Umbilical cord (tissue), 2 donors: ENCODE measurements around the gene LHCGR. TPM values are rescaled to one million over a fixed set of nuclear protein-coding genes. Genes with fewer than 3 reads are reported as not detected.
"Not testable (repeated sequence)": the region's sequence is repeated elsewhere in the genome, so short reads cannot be mapped to it uniquely, and the experiment has no call there.

ENCODE experiments used
- DNase-seq: peaks from one replicate; pipeline ENCODE4 v3.0.0-alpha.2; 2015; ENCODE audit warnings: low spot score
- total RNA-seq: library from RNA; depleted of rRNA; stranded (reverse); fragments of >200 nt; gene quantifications from one replicate; pipeline ENCODE4 v1.2.3, GENCODE V29; 2014; ENCODE audit warnings: low replicate concordance; ENCODE audit not compliant: insufficient read depth

Gene LHCGR
- total RNA-seq, 1 donor from 2014 or later, result 2.6 TPM

DNA sequence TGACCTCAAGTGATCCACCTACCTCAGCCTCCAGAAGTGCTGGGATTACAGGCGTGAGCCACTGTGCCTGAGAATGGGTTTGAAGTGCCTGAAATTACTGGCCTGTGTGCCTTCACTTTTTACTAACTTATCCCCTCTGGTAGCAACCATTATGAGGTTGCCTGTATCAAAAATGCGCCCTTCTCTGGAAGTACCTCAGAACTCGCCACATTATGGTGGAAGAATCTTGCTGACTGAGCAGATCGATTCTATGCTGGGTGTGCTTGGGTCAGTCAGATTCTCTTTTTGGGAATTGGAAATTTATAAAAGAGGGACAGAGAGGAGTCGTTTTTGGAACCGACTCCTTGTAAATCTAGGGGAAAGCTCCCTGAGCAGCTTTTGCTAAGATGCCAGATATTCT is 8.2 kb downstream of the LHCGR start:
- no peak for DNase-seq

GRCh38 chr2:48739236-48739635 is 16.3 kb downstream of the LHCGR start:
- not testable (repeated sequence) for DNase-seq

DNA sequence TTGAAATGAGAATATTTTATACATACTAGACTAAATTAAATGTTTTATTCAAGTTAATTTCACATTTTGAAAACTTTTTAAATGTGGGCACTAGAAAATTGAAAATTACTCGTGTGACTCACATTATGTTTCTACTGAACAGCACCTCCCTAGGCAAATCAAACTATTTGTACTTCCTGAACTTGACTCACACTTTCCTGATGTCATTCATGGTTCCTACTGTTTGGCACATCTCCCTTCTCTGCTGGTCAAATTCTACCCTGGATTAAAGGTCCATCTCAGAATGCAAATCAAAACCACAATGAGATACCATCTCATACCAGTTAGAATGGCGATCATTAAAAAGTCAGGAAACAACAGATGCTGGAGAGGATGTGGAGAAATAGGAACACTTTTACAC is 16.7 kb downstream of the LHCGR start:
- no peak for DNase-seq

GRCh38 chr2:48736251-48736650 is 19.3 kb downstream of the LHCGR start:
- no peak for DNase-seq

DNA sequence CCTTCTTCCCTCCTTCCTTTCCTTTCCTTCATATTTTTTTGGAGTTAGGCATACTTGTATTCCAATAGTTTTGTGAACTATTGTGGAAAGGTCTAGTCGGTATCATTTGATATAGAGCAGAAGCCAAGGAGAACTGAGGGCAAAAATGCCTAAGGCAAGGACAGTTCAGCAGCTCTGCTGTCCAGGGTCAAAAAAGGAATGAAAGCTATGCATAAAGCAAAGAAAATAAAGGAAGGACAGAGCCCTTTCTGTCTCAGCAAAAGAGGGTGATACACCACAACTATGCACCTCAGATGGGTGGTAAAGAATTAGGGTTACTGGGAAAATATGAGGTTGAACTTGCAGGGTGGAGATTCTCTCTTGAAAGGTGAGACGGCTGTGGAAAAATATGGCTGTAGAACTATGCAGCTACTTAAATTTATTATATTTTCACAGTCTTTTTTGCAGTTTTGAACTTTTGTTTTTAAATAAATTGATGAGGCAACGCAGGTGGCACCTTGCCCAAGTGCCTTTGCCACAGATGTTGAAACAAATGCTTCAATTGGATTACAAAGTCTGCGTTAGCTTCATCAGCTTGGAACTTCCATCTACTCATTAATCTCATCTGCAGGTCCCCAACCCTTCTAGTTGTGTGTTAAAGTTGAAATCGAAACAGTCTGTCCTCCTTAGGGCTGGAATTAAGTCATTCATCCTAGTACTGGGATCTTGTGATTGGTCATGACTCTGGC is 20.8 kb downstream of the LHCGR start:
- DNase-seq, result no peak

DNA sequence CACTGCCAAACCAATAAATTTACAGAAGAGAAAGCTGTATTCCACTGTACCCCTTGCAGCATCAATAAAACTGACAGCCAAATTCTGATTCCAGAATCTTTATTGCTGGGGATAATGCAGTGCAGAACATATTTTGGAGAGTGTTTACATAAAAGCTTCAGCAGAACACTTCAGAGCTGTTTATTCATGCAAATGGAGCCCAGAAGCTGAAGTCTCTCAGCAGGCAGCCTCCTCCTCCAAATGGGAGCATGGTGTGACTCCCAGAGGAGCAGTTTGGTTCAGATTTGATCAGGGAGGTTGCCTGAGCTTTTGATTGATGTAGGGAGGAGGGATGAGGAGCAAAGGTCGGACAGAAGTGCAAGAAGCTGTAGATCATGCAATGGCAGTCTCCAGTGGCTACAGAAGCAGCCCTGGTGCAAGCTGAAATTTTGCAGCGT is 22.4 kb downstream of the LHCGR start:
- DNase-seq, result no peak

DNA sequence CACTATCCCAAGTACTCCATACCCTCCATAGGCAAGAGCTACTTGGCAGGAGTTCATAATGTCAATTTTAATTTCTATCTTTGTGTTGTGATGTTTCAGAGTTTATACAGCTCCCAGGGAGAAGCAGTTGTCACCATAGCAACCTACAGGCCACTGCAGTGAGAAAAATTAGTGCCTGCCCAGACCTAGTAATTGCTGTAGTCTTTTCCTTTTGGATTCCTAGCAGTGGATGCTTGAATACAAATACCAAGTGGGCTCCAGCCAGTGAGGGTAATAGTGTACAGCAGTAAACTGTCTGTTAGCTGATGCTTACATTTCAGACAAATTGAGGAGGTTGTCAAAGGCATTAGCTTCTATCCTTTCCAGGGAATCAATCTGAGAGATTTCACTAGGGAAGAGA is 26.7 kb downstream of the LHCGR start:
- no peak for DNase-seq

GRCh38 chr2:48728295-48728694 is 27.2 kb downstream of the LHCGR start:
- DNase-seq, result no peak

GRCh38 chr2:48727560-48727959 is 28.0 kb downstream of the LHCGR start:
- DNase-seq, result no peak

DNA sequence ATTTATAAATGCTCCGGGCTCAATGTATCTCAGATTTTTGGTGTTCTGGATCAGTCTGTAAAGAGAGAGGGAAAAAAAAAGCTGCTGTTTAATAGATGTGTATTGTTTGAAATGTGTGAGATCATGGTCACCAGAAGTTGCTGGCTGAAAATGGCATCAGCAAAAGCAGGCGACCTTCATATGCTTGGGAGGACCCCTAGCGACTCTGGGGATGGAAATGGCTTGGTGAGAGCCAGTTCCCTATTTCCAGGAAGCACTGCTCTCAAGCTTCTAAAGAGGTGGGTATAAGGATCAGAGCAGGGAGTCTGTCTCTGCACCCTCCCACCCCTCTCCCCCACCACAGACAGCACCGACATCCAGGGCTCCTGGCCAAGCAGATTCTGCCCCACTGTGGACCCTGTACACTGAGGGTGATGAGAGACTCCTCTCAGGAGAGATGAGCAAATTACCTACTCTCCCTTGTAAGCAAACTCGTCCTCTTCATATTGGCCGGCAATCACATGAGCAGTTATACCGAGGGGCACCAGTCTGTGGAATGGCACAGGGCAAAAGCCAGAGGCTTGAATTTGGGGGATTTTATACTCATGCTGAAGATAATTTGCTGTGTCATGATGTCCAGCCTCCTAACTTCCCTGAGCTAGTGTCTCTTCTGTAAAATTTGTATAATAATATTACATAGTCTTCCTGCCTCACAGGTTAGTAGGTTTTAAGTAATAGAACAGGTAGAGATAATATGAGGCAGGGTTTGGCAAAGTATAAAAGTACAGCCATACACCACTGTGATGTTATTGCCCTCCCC is 29.6 kb downstream of the LHCGR start:
- DNase-seq, result no peak

- no peak for DNase-seq
Measured at GRCh38 chr2:48724278-48724677, 31.2 kb downstream of the LHCGR start.

DNA sequence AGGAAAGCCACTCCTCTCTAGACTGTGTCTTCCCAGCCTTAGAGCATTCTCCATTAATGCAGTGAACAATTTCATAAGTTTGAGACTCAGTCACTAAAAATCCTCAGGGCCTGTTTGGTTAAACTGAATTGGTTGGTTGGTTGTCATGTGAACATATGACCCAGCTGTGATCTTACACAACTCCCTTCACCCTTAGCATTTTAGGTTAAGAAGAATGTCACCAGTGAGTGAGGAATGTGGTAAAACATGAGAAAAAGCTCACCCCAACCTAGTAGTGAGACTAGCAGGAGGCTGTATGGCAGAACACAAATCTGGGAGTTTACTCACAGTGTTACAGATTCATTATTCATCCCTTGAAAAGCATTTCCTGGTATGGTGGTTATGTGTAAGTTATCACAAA is 32.4 kb downstream of the LHCGR start:
- peak; percentile 40 for DNase-seq

GRCh38 chr2:48722391-48722790 is 33.1 kb downstream of the LHCGR start:
- DNase-seq, result no peak

DNA sequence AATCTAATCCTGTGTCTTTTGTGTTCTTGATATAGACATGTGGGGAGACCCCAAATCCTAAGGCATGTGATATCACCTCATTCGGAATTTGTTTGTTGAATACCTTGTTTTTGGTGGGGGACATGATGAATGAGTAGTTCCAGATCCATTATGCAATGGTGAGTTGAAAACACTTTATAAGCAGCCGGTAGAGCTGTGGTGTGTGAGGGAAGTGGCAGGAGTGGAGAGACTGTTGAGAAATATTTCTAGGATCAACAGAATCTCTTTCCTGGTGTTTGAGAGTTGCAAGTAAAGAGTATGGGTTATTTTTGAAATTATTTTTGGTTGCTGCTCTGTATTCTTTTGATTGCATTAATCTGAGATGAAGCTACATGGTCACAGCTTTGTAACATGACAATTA is 34.4 kb downstream of the LHCGR start:
- no peak for DNase-seq

DNA sequence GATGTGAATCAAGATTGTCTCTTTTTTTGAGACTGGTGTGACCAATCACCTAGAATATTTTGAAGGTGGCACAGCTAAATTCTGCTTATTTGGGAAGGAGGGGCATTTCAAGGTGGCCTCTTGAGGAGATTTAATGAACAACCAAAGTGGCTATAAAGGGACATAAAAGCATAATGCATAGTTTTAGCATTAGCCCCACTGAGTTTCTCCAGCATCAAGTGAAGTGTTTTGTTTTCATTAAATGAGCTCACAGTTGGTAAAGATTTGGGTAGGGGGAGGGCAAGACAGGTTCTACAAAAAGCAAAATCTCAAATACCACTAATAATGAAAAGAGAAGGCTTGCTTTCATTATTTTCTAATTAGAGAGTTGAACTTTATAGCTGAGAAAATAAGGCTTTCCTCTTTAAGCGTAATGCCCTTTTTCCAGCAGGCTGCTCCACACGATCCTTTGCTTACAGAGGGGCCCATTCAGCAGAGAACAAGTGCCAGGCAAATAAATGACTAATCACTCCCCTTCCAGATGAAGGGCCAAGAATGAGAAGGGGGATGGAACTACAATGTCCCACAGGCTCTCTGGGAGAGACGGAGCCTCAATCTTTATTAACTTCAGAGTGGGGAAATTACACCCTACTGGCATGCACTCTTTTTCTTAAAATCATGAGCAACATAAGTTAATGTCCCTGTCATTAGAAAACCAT is 35.9 kb downstream of the LHCGR start:
- no peak for DNase-seq

GRCh38 chr2:48717846-48718245 is 37.7 kb downstream of the LHCGR start:
- DNase-seq, result no peak

DNA sequence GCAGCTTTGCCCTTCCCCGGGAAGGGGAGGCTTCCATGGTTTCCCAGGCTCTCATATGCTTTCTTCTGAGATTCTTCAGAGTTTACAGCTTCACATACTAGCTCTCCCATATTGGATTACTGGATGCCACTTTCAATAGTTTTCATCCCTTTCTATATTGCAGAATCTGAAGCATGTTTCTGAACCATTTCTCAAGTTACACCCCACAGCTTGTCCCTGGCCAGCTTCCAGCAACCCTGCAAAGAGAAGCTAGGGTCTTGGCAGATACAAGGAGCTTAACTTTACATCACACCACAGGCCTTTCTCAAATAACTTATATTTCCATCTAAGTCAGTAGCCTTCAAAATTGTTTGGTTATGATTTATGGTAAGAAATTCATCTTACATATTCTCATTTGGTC is 39.6 kb downstream of the LHCGR start:
- DNase-seq, result no peak

- peak; percentile 43 for DNase-seq
Measured at GRCh38 chr2:48715042-48715899, 40.3 kb downstream of the LHCGR start.

DNA sequence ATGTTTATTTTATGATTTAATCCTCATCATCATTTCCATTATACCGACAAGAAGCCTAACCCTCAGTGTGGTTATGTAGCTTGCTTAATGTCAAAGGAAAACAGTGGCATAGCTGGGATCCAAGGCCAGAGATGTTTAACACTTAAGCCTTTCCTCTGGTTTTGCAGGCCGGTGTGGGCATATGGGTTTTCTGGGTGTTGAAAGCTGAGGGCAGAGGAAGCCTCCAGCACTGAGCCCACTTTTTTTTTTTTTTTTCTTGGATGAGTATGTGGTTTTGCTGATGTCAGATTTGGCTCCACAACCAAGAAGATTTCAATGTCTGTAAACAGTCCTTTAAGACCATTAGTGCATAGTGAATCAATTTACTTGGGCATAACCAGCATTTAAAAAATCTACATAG is 41.3 kb downstream of the LHCGR start:
- peak; percentile 80 for DNase-seq

GRCh38 chr2:48713647-48714046 is 41.9 kb downstream of the LHCGR start:
- no peak for DNase-seq

DNA sequence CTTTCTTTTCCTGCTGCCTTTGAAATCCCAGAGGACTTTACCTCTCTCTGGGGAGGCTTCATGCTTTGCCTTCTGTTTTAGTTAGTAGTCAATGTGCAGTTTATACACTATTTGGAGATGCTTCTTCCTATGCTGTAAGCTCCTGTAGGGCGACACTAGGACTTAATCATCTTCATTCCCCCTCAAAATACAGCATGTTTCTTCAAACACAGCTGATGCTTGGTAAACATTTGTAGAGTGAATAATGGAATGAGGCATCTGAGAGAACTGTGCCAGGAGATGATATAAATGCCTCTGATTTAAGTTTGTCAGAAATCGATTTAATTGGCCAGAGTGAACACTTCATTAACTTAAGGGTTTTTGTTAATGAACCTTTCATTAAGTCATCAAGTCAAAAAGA is 43.4 kb downstream of the LHCGR start:
- DNase-seq, result no peak

DNA sequence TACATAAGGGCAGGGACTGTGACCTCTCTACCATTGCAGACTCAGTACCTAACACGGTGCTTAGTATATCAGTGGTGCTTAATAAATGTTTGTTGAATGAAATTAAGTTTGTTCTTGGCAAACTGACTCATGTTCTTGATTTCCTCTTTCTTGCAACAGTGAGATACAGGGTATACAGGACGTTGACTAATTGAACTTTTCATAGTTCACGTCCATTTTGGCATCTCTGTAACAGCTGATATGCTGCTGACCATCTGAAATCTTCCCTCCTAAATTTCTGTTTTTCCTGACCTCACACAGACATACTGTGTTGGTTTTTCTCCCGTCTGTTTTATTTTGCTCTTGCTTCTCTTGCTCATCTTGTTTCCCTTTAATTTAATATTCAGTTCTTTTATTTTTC is 44.2 kb downstream of the LHCGR start:
- no peak for DNase-seq
